SK-N-SH (cell line): ENCODE data around the gene PLAC9. TPM values are rescaled to one million over a fixed set of nuclear protein-coding genes. Genes with fewer than 3 reads are reported as not detected.

Experiments
- CTCF ChIA-PET: fragments of 300-600, 350-600 bp; formaldehyde crosslinking; extraction: SDS; loops from one replicate; lab custom pipeline; 2021; lab: Yijun Ruan, JAX
- POLR2A ChIA-PET: fragments of 350-600 bp; sonication (Branson Sonifier 250); formaldehyde crosslinking; extraction: SDS; loops from one replicate; lab custom pipeline; 2020; ENCODE audit warnings: antibody characterized with exemption, inconsistent platforms; lab: Yijun Ruan, JAX
- DNase-seq: peaks from one replicate; pipeline ENCODE4 v3.0.0; 2012
- H2AFZ ChIP-seq: fragments of 200-600 bp; sonication (generic); 2 replicates; pipeline ENCODE4 v1.8.1; 2016; ENCODE audit warnings: antibody characterized with exemption, mild to moderate bottlenecking, low read depth
- H3F3A ChIP-seq: fragments of 200-600 bp; sonication (generic); replicated peaks from 2 replicates; pipeline ENCODE3; 2016; ENCODE audit warnings: antibody characterized with exemption, mild to moderate bottlenecking; ENCODE audit not compliant: insufficient read depth
- H3K27ac ChIP-seq, 2 experiments: fragments of 200-500 bp in 1 of 2; fragments of 200-600 bp in 1 of 2; sonication (Bioruptor generic) in 1 of 2; sonication (generic), shearing (Covaris generic) in 1 of 2; 2 replicates each; pipeline versions ENCODE4 v1.5.1 to v1.6.1; 2014 to 2016; ENCODE audit warnings: low read depth in 2 of 2, inconsistent platforms in 1 of 2, low read length in 1 of 2, mild to moderate bottlenecking in 1 of 2, mixed read lengths in 1 of 2
- H3K27me3 ChIP-seq: fragments of 200-600 bp; sonication (generic), shearing (Covaris generic); 2 replicates; pipeline ENCODE4 v1.6.1; 2016; ENCODE audit warnings: mixed run types; ENCODE audit not compliant: insufficient read depth
- H3K36me3 ChIP-seq, 2 experiments: fragments of 200-500 bp in 1 of 2; fragments of 200-600 bp in 1 of 2; sonication (Bioruptor generic) in 1 of 2; sonication (generic) in 1 of 2; replicated peaks in 1 of 2; 2 replicates each; pipeline versions ENCODE3 to v1.5.1; 2014 to 2016; ENCODE audit warnings: low read length in 1 of 2, mild to moderate bottlenecking in 1 of 2; ENCODE audit not compliant: insufficient read depth in 2 of 2, control insufficient read depth in 1 of 2
- H3K4me1 ChIP-seq, 2 experiments: fragments of 200-500 bp in 1 of 2; fragments of 200-600 bp in 1 of 2; sonication (Bioruptor generic) in 1 of 2; sonication (generic), shearing (Covaris generic) in 1 of 2; 2 replicates each; pipeline versions ENCODE4 v1.5.1 to v1.6.1; 2014 to 2016; ENCODE audit warnings: low read depth in 1 of 2, low read length in 1 of 2, mixed run types in 1 of 2; ENCODE audit not compliant: insufficient read depth in 2 of 2, control insufficient read depth in 1 of 2
- H3K4me2 ChIP-seq: fragments of 200-600 bp; sonication (generic), shearing (Covaris generic); 2 replicates; pipeline ENCODE4 v1.6.1; 2017; ENCODE audit warnings: mixed run types
- H3K4me3 ChIP-seq, 2 experiments: fragments of 200-500 bp in 1 of 2; fragments of 200-600 bp in 1 of 2; sonication (Bioruptor generic) in 1 of 2; sonication (generic), shearing (Covaris generic) in 1 of 2; 2 replicates each; pipeline versions ENCODE4 v1.5.1 to v1.8.1; 2014 to 2016; ENCODE audit warnings: low read depth in 2 of 2, inconsistent platforms in 1 of 2, low read length in 1 of 2, mild to moderate bottlenecking in 1 of 2, mixed read lengths in 1 of 2, moderate library complexity in 1 of 2
- H3K79me2 ChIP-seq: fragments of 200-600 bp; sonication (generic); 2 replicates; pipeline ENCODE4 v1.8.1; 2017; ENCODE audit warnings: mild to moderate bottlenecking; ENCODE audit not compliant: insufficient read depth
- H3K9ac ChIP-seq: fragments of 200-600 bp; sonication (generic); 2 replicates; pipeline ENCODE4 v1.6.1; 2017; ENCODE audit warnings: mixed run types
- H3K9me2 ChIP-seq: fragments of 200-600 bp; sonication (generic); 2 replicates; pipeline ENCODE4 v1.6.1; 2017; ENCODE audit warnings: mixed run types
- H3K9me3 ChIP-seq: fragments of 200-600 bp; sonication (generic); 2 replicates; pipeline ENCODE4 v1.6.1; 2017; ENCODE audit warnings: mixed run types, mild to moderate bottlenecking, moderate library complexity
- H4K20me1 ChIP-seq: fragments of 200-600 bp; sonication (generic); 2 replicates; pipeline ENCODE4 v1.6.1; 2017; ENCODE audit warnings: mild to moderate bottlenecking, mixed run types; ENCODE audit not compliant: insufficient read depth
- CHD2 ChIP-seq: fragments of 150-350 bp; IDR thresholded peaks from 2 replicates; pipeline ENCODE4 v1.6.1; 2018; ENCODE audit warnings: low read length; ENCODE audit not compliant: partially characterized antibody
- EZH2phosphoT487 ChIP-seq: fragments of 200-600 bp; sonication (generic); IDR thresholded peaks from 2 replicates; pipeline ENCODE4 v1.6.1; 2017; ENCODE audit warnings: low read depth, mixed run types, mild to moderate bottlenecking, antibody characterized with exemption, moderate library complexity, borderline replicate concordance
- FOSL2 ChIP-seq: IDR thresholded peaks from 2 replicates; pipeline ENCODE4 v1.4.0; 2012; ENCODE audit warnings: low read depth, mild to moderate bottlenecking, moderate library complexity, borderline replicate concordance
- FOXM1 ChIP-seq: IDR thresholded peaks from 2 replicates; pipeline ENCODE4 v1.4.0; 2012; ENCODE audit warnings: low read depth, mild to moderate bottlenecking
- NFIC ChIP-seq: IDR thresholded peaks from 2 replicates; pipeline ENCODE4 v1.4.0; 2012; ENCODE audit warnings: borderline replicate concordance
- POLR2AphosphoS5 ChIP-seq: IDR thresholded peaks from 2 replicates; pipeline ENCODE4 v1.6.1; 2012; ENCODE audit warnings: low read depth, low read length
- RCOR1 ChIP-seq: fragments of 150-350 bp; IDR thresholded peaks from 2 replicates; pipeline ENCODE4 v1.6.1; 2017; ENCODE audit warnings: antibody characterized with exemption, low read length
- RFX5 ChIP-seq: IDR thresholded peaks from 2 replicates; pipeline ENCODE4 v1.6.1; 2012; ENCODE audit warnings: mild to moderate bottlenecking, improper control_type of control experiment, low read length
- TCF12 ChIP-seq: IDR thresholded peaks from 2 replicates; pipeline ENCODE4 v1.4.0; 2012
- WGBS: methylation state at CpG from one replicate; pipeline ENCODE4 v1.1.6; 2017; ENCODE audit warnings: low lambda C conversion rate; 5-methylcytosine and 5-hydroxymethylcytosine counted together
- polyA plus RNA-seq, 3 experiments: library from polyadenylated mRNA; depleted of rRNA; stranded (reverse); fragments of >200 nt; gene quantifications; 2 replicates each; pipeline ENCODE4 v1.2.3, GENCODE V29; 2012
- TF ChIP-seq, protein P1 (sequence below): fragments of 150-350 bp; IDR thresholded peaks from 2 replicates; pipeline ENCODE4 v1.6.1; 2016; ENCODE audit warnings: mild to moderate bottlenecking, low read depth, low read length
- TF ChIP-seq, protein P2 (sequence below): IDR thresholded peaks from 2 replicates; pipeline ENCODE4 v1.6.1; 2012; ENCODE audit warnings: mild to moderate bottlenecking, low read depth, low read length, moderate library complexity
- TF ChIP-seq, protein P3 (sequence below): fragments of 200-600 bp; sonication (generic); IDR thresholded peaks from 2 replicates; pipeline ENCODE4 v1.6.1; 2017; ENCODE audit warnings: antibody characterized with exemption, mild to moderate bottlenecking, moderate library complexity
- TF ChIP-seq, protein P4 (sequence below): fragments of 150-350 bp; IDR thresholded peaks from 2 replicates; pipeline ENCODE4 v1.6.1; 2017; ENCODE audit warnings: antibody characterized with exemption, low read length, low read depth, borderline replicate concordance
- TF ChIP-seq, protein P5 (sequence below): IDR thresholded peaks from 2 replicates; pipeline ENCODE4 v1.4.0; 2012; ENCODE audit warnings: low read depth, borderline replicate concordance

Gene PLAC9
- polyA plus RNA-seq, 1 of the 3 experiments (the other 2 are of a cell fraction): 0.21 TPM

DNA sequence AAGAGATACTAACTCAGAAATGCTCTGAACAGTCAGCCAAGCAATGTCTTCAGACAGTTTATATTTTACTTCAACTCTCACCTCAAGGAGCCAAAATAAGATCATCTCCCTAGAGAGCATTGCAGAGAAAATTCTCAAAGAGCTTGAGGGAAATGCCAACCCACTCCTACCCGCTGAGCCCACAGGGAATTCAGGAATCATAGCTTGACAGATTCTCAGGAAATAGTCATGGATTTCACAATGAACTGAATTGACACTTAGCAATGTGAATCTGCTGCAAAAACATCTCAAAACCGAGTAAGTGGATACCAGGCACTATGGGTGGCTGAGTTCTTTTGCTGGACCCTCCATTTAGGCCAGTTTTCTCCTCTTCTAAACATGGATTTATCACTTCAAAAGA, 9.8 kb upstream of the PLAC9 start (continued):
- TF ChIP-seq CHD2: no peak

DNA sequence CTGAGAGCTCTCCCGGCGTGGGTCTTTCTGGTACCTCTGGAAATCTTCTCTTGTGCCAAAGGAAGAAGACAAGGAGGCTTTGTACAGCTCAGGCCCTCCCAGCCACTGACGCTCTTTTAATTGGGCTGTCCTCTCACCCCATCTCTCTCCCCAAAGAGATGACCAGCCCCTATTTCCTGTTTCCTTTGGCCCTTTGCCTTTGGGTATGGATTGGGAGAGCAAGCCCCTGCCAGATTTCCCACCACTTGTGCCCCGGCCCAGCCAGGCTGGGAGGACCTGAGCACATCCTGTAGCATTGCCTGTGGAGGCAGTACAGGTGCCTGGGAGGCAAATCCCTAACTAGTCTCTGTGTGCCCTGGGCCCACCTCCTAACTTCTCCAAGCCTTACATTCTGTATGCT, 5.7 kb upstream of the PLAC9 start:
- Histone ChIP-seq H4K20me1 (no peaks in the 10 kb centered on the region), H3K27me3 (peaks cover 5% of the 10 kb centered on the region; the same call in 1 of the 2 replicates), H3K4me3 (no peak overlapping the region), H3K4me1 (no peaks in the 10 kb centered on the region), H3K9me3 (no peaks in the 10 kb centered on the region), H2AFZ (no peak overlapping the region), H3K4me2 (no peak overlapping the region), H3K9ac (no peak overlapping the region), H3K27ac (no peak overlapping the region), H3K79me2 (no peaks in the 10 kb centered on the region), H3K9me2 (no peaks in the 10 kb centered on the region), H3F3A (peaks cover 2% of the 10 kb centered on the region), H3K36me3 (no peaks in the 10 kb centered on the region)
- DNase-seq: no peak
- 77% methylated on average over 2 of the region's 4 CpGs for WGBS
- POLR2A ChIA-PET: no interaction called here
- CTCF ChIA-PET: no interaction called here
- TF ChIP-seq, protein P1, sequence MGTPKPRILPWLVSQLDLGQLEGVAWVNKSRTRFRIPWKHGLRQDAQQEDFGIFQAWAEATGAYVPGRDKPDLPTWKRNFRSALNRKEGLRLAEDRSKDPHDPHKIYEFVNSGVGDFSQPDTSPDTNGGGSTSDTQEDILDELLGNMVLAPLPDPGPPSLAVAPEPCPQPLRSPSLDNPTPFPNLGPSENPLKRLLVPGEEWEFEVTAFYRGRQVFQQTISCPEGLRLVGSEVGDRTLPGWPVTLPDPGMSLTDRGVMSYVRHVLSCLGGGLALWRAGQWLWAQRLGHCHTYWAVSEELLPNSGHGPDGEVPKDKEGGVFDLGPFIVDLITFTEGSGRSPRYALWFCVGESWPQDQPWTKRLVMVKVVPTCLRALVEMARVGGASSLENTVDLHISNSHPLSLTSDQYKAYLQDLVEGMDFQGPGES: no peak
- TF ChIP-seq, protein P2, sequence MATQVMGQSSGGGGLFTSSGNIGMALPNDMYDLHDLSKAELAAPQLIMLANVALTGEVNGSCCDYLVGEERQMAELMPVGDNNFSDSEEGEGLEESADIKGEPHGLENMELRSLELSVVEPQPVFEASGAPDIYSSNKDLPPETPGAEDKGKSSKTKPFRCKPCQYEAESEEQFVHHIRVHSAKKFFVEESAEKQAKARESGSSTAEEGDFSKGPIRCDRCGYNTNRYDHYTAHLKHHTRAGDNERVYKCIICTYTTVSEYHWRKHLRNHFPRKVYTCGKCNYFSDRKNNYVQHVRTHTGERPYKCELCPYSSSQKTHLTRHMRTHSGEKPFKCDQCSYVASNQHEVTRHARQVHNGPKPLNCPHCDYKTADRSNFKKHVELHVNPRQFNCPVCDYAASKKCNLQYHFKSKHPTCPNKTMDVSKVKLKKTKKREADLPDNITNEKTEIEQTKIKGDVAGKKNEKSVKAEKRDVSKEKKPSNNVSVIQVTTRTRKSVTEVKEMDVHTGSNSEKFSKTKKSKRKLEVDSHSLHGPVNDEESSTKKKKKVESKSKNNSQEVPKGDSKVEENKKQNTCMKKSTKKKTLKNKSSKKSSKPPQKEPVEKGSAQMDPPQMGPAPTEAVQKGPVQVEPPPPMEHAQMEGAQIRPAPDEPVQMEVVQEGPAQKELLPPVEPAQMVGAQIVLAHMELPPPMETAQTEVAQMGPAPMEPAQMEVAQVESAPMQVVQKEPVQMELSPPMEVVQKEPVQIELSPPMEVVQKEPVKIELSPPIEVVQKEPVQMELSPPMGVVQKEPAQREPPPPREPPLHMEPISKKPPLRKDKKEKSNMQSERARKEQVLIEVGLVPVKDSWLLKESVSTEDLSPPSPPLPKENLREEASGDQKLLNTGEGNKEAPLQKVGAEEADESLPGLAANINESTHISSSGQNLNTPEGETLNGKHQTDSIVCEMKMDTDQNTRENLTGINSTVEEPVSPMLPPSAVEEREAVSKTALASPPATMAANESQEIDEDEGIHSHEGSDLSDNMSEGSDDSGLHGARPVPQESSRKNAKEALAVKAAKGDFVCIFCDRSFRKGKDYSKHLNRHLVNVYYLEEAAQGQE: no peak
- TF ChIP-seq FOSL2 (no peak), FOXM1 (no peak)
- TF ChIP-seq, protein P3, sequence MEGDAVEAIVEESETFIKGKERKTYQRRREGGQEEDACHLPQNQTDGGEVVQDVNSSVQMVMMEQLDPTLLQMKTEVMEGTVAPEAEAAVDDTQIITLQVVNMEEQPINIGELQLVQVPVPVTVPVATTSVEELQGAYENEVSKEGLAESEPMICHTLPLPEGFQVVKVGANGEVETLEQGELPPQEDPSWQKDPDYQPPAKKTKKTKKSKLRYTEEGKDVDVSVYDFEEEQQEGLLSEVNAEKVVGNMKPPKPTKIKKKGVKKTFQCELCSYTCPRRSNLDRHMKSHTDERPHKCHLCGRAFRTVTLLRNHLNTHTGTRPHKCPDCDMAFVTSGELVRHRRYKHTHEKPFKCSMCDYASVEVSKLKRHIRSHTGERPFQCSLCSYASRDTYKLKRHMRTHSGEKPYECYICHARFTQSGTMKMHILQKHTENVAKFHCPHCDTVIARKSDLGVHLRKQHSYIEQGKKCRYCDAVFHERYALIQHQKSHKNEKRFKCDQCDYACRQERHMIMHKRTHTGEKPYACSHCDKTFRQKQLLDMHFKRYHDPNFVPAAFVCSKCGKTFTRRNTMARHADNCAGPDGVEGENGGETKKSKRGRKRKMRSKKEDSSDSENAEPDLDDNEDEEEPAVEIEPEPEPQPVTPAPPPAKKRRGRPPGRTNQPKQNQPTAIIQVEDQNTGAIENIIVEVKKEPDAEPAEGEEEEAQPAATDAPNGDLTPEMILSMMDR: no peak
- TF ChIP-seq, all 33 proteins: peak for 0

DNA sequence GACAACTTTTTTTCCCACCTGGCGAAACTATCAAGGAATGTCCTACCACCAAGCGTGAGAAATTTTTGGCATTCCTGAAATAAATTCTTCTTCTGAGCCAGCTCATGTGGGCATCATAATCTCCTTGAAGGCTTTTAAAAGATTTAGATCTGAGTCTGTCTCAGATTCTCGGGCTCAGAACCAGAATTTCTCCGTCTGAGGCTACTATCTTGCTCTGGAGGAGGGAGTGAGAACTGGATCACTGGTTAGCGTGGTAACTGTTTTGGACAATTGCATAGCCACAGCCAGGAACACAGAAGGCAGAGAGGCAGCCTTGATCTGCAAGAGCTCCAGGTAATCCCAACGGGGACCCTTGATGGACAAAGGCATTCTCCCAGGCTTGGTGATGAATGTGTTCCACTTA, 1.0 kb upstream of the PLAC9 start:
- no peak for DNase-seq
- Histone ChIP-seq H3K4me2 (no peak overlapping the region), H3K9me2 (no peaks in the 10 kb centered on the region), H3K9ac (no peak overlapping the region), H3K27me3 (peaks cover 23% of the 10 kb centered on the region; the same call in 1 of the 2 replicates), H4K20me1 (no peaks in the 10 kb centered on the region), H3K79me2 (no peaks in the 10 kb centered on the region), H3K9me3 (no peaks in the 10 kb centered on the region), H3K36me3 (no peaks in the 10 kb centered on the region), H3K4me1 (no peaks in the 10 kb centered on the region; a peak in 1 of 4 replicates), H2AFZ (no peak overlapping the region), H3F3A (peaks cover 2% of the 10 kb centered on the region), H3K27ac (no peak overlapping the region), H3K4me3 (no peak overlapping the region)
- WGBS: 86% methylated on average over 6 of the region's 6 CpGs
- ChIA-PET POLR2A (no interaction called here), CTCF (interaction anchor here (1.1 to 2.9 kb wide), 2 partner anchors 9 to 12 kb away, joined by 4 to 16 read pairs; no protein-coding TSS in a partner anchor)
- TF ChIP-seq NFIC: no peak
- TF ChIP-seq, protein P4, sequence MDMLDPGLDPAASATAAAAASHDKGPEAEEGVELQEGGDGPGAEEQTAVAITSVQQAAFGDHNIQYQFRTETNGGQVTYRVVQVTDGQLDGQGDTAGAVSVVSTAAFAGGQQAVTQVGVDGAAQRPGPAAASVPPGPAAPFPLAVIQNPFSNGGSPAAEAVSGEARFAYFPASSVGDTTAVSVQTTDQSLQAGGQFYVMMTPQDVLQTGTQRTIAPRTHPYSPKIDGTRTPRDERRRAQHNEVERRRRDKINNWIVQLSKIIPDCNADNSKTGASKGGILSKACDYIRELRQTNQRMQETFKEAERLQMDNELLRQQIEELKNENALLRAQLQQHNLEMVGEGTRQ: no peak
- no peak for TF ChIP-seq EZH2phosphoT487
- no peak for TF ChIP-seq FOSL2
- TF ChIP-seq RCOR1: no peak
- TF ChIP-seq TCF12: no peak
- TF ChIP-seq, protein P3: no peak
- TF ChIP-seq, protein P5, sequence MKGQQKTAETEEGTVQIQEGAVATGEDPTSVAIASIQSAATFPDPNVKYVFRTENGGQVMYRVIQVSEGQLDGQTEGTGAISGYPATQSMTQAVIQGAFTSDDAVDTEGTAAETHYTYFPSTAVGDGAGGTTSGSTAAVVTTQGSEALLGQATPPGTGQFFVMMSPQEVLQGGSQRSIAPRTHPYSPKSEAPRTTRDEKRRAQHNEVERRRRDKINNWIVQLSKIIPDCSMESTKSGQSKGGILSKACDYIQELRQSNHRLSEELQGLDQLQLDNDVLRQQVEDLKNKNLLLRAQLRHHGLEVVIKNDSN: no peak
- TF ChIP-seq POLR2AphosphoS5: no peak
- no peak for TF ChIP-seq RFX5
